ENCODE data around the gene SCMH1.

The SCMH1 gene

GRCh38 chr1:41013796-41014195, 228.3 kb downstream of the SCMH1 start:
- H3K36me3 ChIP-seq (ENCODE audit: insufficient read depth, low read length), result peaks cover 95% of the 10 kb centered on the region
- TF ChIP-seq EZH2 (IDR thresholded peaks at IDR 0.05; ENCODE audit: borderline replicate concordance, low read length) (no peak), CTCF (IDR thresholded peaks at IDR 0.05; ENCODE audit: low read length) (no peak)
- no peak overlapping the region for H3K4me2 ChIP-seq (ENCODE audit: low read length)
- no peaks in the 10 kb centered on the region for H3K9me3 ChIP-seq (ENCODE audit: low read length)
- no peak overlapping the region for H3K27ac ChIP-seq (ENCODE audit: low read depth, low read length, poor library complexity, severe bottlenecking)
- H2AFZ ChIP-seq (ENCODE audit: low read length), result no peak overlapping the region
- no peak overlapping the region for H3K9ac ChIP-seq (ENCODE audit: low read length)
- no peaks in the 10 kb centered on the region for H3K9me2 ChIP-seq (ENCODE audit: low read depth, low read length)
- no peak overlapping the region for H3K4me3 ChIP-seq (ENCODE audit: low read depth, low read length, poor library complexity, severe bottlenecking)
- H3K27me3 ChIP-seq (ENCODE audit: insufficient read depth, low read length), result no peaks in the 10 kb centered on the region
- H3K4me1 ChIP-seq (ENCODE audit: insufficient read depth, low read length, severe bottlenecking), result no peaks in the 10 kb centered on the region
- no peaks in the 10 kb centered on the region for H3K79me2 ChIP-seq (ENCODE audit: insufficient read depth, low read length)
- H3F3A ChIP-seq (ENCODE audit: insufficient read depth, low read length), result no peaks in the 10 kb centered on the region
- H4K20me1 ChIP-seq (ENCODE audit: insufficient read depth, low read length), result no peaks in the 10 kb centered on the region

DNA sequence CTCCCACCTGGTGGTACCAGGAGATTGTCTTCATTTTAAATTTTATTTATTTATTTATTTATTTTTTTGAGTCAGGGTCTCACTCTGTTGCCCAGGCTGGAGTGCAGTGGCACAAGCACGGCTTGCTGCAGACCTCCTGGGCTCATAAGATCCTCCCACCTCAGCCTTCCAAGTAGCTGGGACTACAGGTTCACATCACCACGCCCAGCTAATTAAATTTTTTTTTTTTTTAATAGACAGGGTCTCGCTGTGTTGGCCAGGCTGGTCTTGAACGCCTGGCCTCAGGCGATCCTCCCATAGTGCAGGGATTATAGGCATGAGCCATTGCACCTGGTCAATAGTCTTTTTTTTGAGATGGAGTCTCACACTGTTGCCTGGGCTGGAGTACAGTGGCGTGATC, 229.1 kb downstream of the SCMH1 start:
- Histone ChIP-seq H4K20me1 (ENCODE audit: insufficient read depth, low read length) (no peaks in the 10 kb centered on the region), H3K36me3 (ENCODE audit: insufficient read depth, low read length) (peaks cover 98% of the 10 kb centered on the region), H3K27ac (ENCODE audit: low read depth, low read length, poor library complexity, severe bottlenecking) (no peak overlapping the region), H3K9me3 (ENCODE audit: low read length) (no peaks in the 10 kb centered on the region), H3K4me1 (ENCODE audit: insufficient read depth, low read length, severe bottlenecking) (no peaks in the 10 kb centered on the region), H2AFZ (ENCODE audit: low read length) (no peak overlapping the region), H3F3A (ENCODE audit: insufficient read depth, low read length) (no peaks in the 10 kb centered on the region), H3K9ac (ENCODE audit: low read length) (no peak overlapping the region), H3K27me3 (ENCODE audit: insufficient read depth, low read length) (no peaks in the 10 kb centered on the region), H3K4me2 (ENCODE audit: low read length) (no peak overlapping the region), H3K79me2 (ENCODE audit: insufficient read depth, low read length) (no peaks in the 10 kb centered on the region), H3K4me3 (ENCODE audit: low read depth, low read length, poor library complexity, severe bottlenecking) (no peak overlapping the region), H3K9me2 (ENCODE audit: low read depth, low read length) (no peaks in the 10 kb centered on the region)
- TF ChIP-seq EZH2 (IDR thresholded peaks at IDR 0.05; ENCODE audit: borderline replicate concordance, low read length) (no peak), CTCF (IDR thresholded peaks at IDR 0.05; ENCODE audit: low read length) (no peak)

DNA sequence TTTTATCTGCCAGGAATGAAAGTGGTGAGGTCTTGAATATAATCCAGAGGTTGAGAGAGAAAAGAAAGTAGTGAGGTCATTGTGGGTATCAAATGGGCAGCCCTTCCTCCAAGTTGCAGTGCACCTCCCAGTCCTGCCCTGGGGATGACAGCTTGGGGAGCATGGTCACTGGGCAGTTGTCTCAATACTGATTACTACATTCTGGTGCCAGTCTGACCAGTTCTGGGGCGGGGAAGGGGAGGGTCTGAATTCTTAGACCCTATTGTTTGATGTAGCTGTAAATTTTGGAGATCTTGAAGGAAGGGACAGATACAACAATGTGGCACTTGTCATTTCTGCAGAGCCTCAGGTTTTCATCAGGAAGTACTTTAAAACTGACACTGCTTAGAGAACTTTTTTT, 231.8 kb downstream of the SCMH1 start:
- Histone ChIP-seq H3K36me3 (ENCODE audit: insufficient read depth, low read length) (peaks cover 98% of the 10 kb centered on the region), H3K9me3 (ENCODE audit: low read length) (no peaks in the 10 kb centered on the region)

More for the DNA sequence above, 231.8 kb downstream of the SCMH1 start:
- no peak overlapping the region for H3K4me2 ChIP-seq (ENCODE audit: low read length)
- no peak overlapping the region for H2AFZ ChIP-seq (ENCODE audit: low read length)
- no peak overlapping the region for H3K9ac ChIP-seq (ENCODE audit: low read length)
- no peak overlapping the region for H3K27ac ChIP-seq (ENCODE audit: low read depth, low read length, poor library complexity, severe bottlenecking)
- H3K4me1 ChIP-seq (ENCODE audit: insufficient read depth, low read length, severe bottlenecking), result no peaks in the 10 kb centered on the region
- no peaks in the 10 kb centered on the region for H3K27me3 ChIP-seq (ENCODE audit: insufficient read depth, low read length)
- no peaks in the 10 kb centered on the region for H3K9me2 ChIP-seq (ENCODE audit: low read depth, low read length)
- no peaks in the 10 kb centered on the region for H4K20me1 ChIP-seq (ENCODE audit: insufficient read depth, low read length)
- no peaks in the 10 kb centered on the region for H3K79me2 ChIP-seq (ENCODE audit: insufficient read depth, low read length)
- H3F3A ChIP-seq (ENCODE audit: insufficient read depth, low read length), result no peaks in the 10 kb centered on the region
- no peak overlapping the region for H3K4me3 ChIP-seq (ENCODE audit: low read depth, low read length, poor library complexity, severe bottlenecking)
- no peak for TF ChIP-seq EZH2 (IDR thresholded peaks at IDR 0.05; ENCODE audit: borderline replicate concordance, low read length)
- TF ChIP-seq CTCF (IDR thresholded peaks at IDR 0.05; ENCODE audit: low read length), result no peak
